ENCODE results near the gene CDH13.

DNA sequence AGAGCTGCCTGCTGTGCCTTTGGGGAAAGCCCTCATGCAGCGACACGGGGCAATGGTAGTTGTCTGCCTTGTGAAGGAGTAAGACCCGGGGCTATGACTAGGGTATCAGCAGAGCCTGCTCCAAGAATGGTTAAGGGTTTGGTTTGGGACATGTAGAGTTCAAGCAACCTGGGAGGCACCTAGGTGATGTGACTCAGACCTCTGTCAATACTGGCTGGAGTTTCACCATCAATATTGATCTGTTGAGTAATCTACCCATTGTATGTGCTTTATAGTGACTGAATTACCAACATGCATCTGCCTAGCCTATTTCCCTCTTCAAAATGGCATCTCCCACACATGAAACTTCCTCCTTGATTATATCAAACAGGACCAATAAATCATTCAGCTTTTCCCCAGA, 782.6 kb downstream of the CDH13 start:
- TF ChIP-seq EZH2 (IDR thresholded peaks at IDR 0.05) (no peak), POLR2AphosphoS5 (IDR thresholded peaks at IDR 0.05; ENCODE audit: borderline replicate concordance, low read depth, low read length) (no peak), FOXP2 (optimal IDR thresholded peaks at IDR 0.05; ENCODE audit: control extremely low read depth, extremely low read length, insufficient read depth) (no peak)

Measured in SK-N-MC (cell line).